ENCODE measurements around the gene SSH2. TPM values are rescaled to one million over a fixed set of nuclear protein-coding genes. Genes with fewer than 3 reads are reported as not detected.

Gene SSH2
- total RNA-seq, 1 experiment from 2014 or later = 8.5 TPM

GRCh38 chr17:29640981-29641642, 288.9 kb downstream of the SSH2 start:
- DNase-seq = no peak
- H3K9me2 ChIP-seq (replicated peaks; ENCODE audit: low read length) = no peaks in the 10 kb centered on the region
- no peaks in the 10 kb centered on the region for H3K27me3 ChIP-seq (ENCODE audit: low read length)
- intact Hi-C loops (cut with micrococcal nuclease) = loop anchor here (5.0 kb wide), 1 partner anchor 121 kb away; no protein-coding TSS in a partner anchor
- H3K4me3 ChIP-seq (ENCODE audit: low read length) = no peak overlapping the region
- ATAC-seq = no peak
- H3K27ac ChIP-seq (ENCODE audit: low read length) = no peak overlapping the region
- no peaks in the 10 kb centered on the region for H3F3A ChIP-seq (ENCODE audit: low read length, unreplicated experiment)
- H2AFZ ChIP-seq (ENCODE audit: low read length) = no peak overlapping the region
- peaks cover 14% of the 10 kb centered on the region for H3K4me1 ChIP-seq (ENCODE audit: insufficient read depth, low read length)
- no peak overlapping the region for H3K9ac ChIP-seq (ENCODE audit: low read length)
- H3K9me3 ChIP-seq (ENCODE audit: low read length) = no peaks in the 10 kb centered on the region
- H3K36me3 ChIP-seq (ENCODE audit: low read depth, low read length) = no peaks in the 10 kb centered on the region
- no TSS peak for BruUV-seq (replicated peaks)
- H3K79me2 ChIP-seq (ENCODE audit: low read length) = no peaks in the 10 kb centered on the region
- no peak overlapping the region for H3K4me2 ChIP-seq (ENCODE audit: low read length)
- TF ChIP-seq EZH2 (IDR thresholded peaks at IDR 0.05; ENCODE audit: low read length, unreplicated experiment) = no peak
- no peak for TF ChIP-seq CTCF (conservative IDR thresholded peaks at IDR 0.05; ENCODE audit: low read depth, low read length)
- ChIA-PET CTCF (interaction anchor here (0.7 to 0.9 kb wide), 2 partner anchors 139 to 290 kb away, joined by 3 read pairs; no protein-coding TSS in a partner anchor), POLR2A (ENCODE audit: unreplicated experiment) (no interaction called here)
- H4K20me1 ChIP-seq (ENCODE audit: low read length) = no peaks in the 10 kb centered on the region

GRCh38 chr17:29640413-29640812, 289.6 kb downstream of the SSH2 start:
- no peak for DNase-seq
- Histone ChIP-seq H3F3A (ENCODE audit: low read length, unreplicated experiment) (no peaks in the 10 kb centered on the region), H3K27me3 (ENCODE audit: low read length) (no peaks in the 10 kb centered on the region), H3K4me3 (ENCODE audit: low read length) (no peak overlapping the region), H3K36me3 (ENCODE audit: low read depth, low read length) (no peaks in the 10 kb centered on the region), H3K9me3 (ENCODE audit: low read length) (no peaks in the 10 kb centered on the region), H3K9me2 (replicated peaks; ENCODE audit: low read length) (no peaks in the 10 kb centered on the region), H3K4me1 (ENCODE audit: insufficient read depth, low read length) (peaks cover 14% of the 10 kb centered on the region), H4K20me1 (ENCODE audit: low read length) (no peaks in the 10 kb centered on the region), H2AFZ (ENCODE audit: low read length) (no peak overlapping the region), H3K79me2 (ENCODE audit: low read length) (no peaks in the 10 kb centered on the region), H3K27ac (ENCODE audit: low read length) (no peak overlapping the region), H3K4me2 (ENCODE audit: low read length) (no peak overlapping the region), H3K9ac (ENCODE audit: low read length) (no peak overlapping the region)
- intact Hi-C loops (cut with micrococcal nuclease) = loop anchor here (5.0 kb wide), 1 partner anchor 122 kb away; no protein-coding TSS in a partner anchor
- TF ChIP-seq EZH2phosphoT487 (IDR thresholded peaks at IDR 0.05; ENCODE audit: borderline replicate concordance, low read length) = no peak
- no peak for TF ChIP-seq CTCF (conservative IDR thresholded peaks at IDR 0.05; ENCODE audit: low read depth, low read length)
- no peak for TF ChIP-seq EZH2 (IDR thresholded peaks at IDR 0.05; ENCODE audit: low read length, unreplicated experiment)
- CTCF ChIA-PET = interaction anchor here (0.7 to 0.9 kb wide), 2 partner anchors 139 to 291 kb away, joined by 3 read pairs; no protein-coding TSS in a partner anchor
- no peak for ATAC-seq
- POLR2A ChIA-PET (ENCODE audit: unreplicated experiment) = no interaction called here
- no TSS peak for BruUV-seq (replicated peaks)

GRCh38 chr17:29633886-29634285, 296.1 kb downstream of the SSH2 start:
- H3K4me2 ChIP-seq (ENCODE audit: low read length) = no peak overlapping the region
- no peaks in the 10 kb centered on the region for H3K9me2 ChIP-seq (replicated peaks; ENCODE audit: low read length)
- H4K20me1 ChIP-seq (ENCODE audit: low read length) = no peaks in the 10 kb centered on the region
- intact Hi-C loops (cut with micrococcal nuclease) = no loop called here
- no peaks in the 10 kb centered on the region for H3F3A ChIP-seq (ENCODE audit: low read length, unreplicated experiment)
- BruUV-seq (replicated peaks) = no TSS peak
- TF ChIP-seq CTCF (conservative IDR thresholded peaks at IDR 0.05; ENCODE audit: low read depth, low read length) (no peak), EZH2phosphoT487 (IDR thresholded peaks at IDR 0.05; ENCODE audit: borderline replicate concordance, low read length) (no peak), EZH2 (IDR thresholded peaks at IDR 0.05; ENCODE audit: low read length, unreplicated experiment) (no peak)
- peaks cover 3% of the 10 kb centered on the region for H3K4me1 ChIP-seq (ENCODE audit: insufficient read depth, low read length)
- H3K79me2 ChIP-seq (ENCODE audit: low read length) = no peaks in the 10 kb centered on the region
- ChIA-PET CTCF (no interaction called here), POLR2A (ENCODE audit: unreplicated experiment) (no interaction called here)
- no peak overlapping the region for H3K9ac ChIP-seq (ENCODE audit: low read length)
- H2AFZ ChIP-seq (ENCODE audit: low read length) = no peak overlapping the region
- H3K4me3 ChIP-seq (ENCODE audit: low read length) = no peak overlapping the region
- no peaks in the 10 kb centered on the region for H3K27me3 ChIP-seq (ENCODE audit: low read length)
- no peaks in the 10 kb centered on the region for H3K9me3 ChIP-seq (ENCODE audit: low read length)
- H3K36me3 ChIP-seq (ENCODE audit: low read depth, low read length) = no peaks in the 10 kb centered on the region
- no peak for DNase-seq
- H3K27ac ChIP-seq (ENCODE audit: low read length) = no peak overlapping the region
- no peak for ATAC-seq

All from PC-3 (cell line).